ENCODE measurements around the gene DUSP7. TPM values are rescaled to one million over a fixed set of nuclear protein-coding genes. Genes with fewer than 3 reads are reported as not detected.

The DUSP7 gene
- total RNA-seq, 1 experiment from 2014 or later = 40.9 TPM

DNA sequence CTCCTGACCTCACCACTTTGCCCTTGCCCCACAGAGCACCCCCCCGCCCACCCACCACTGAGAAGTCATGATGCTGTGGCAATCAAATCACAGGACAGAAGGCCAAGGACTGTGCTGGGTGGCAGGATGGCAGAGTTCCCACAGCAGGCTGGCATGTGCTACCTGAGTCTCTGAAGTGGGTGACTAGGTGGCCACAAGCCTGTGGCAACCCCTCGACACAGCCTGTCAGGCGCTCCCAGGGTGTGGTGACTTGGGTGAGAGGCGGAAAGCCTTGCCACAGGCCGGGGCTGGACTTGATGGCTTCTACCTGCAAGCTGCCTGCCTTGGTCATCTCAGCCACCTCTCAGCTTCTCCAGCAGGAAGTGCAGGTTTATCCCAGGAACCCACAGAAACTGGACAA is 15.6 kb upstream of the DUSP7 start:
- Histone ChIP-seq H2AFZ (ENCODE audit: low read length) (no peak overlapping the region), H3K36me3 (ENCODE audit: low read depth, low read length) (no peaks in the 10 kb centered on the region; the same call in 1 of the 2 replicates), H3K4me3 (ENCODE audit: low read length) (no peak overlapping the region), H3K4me1 (ENCODE audit: insufficient read depth, low read length) (no peaks in the 10 kb centered on the region), H3F3A (ENCODE audit: low read length, unreplicated experiment) (no peaks in the 10 kb centered on the region), H3K27me3 (ENCODE audit: low read length) (no peaks in the 10 kb centered on the region), H3K9me3 (ENCODE audit: low read length) (no peaks in the 10 kb centered on the region), H3K9me2 (replicated peaks; ENCODE audit: low read length) (no peaks in the 10 kb centered on the region), H4K20me1 (ENCODE audit: low read length) (no peaks in the 10 kb centered on the region), H3K27ac (ENCODE audit: low read length) (no peak overlapping the region), H3K9ac (ENCODE audit: low read length) (no peak overlapping the region), H3K79me2 (ENCODE audit: low read length) (no peaks in the 10 kb centered on the region), H3K4me2 (ENCODE audit: low read length) (no peak overlapping the region)
- no TSS peak for BruUV-seq (replicated peaks)
- ATAC-seq = no peak
- no peak for DNase-seq
- intact Hi-C loops (cut with micrococcal nuclease) = no loop called here
- ChIA-PET POLR2A (ENCODE audit: unreplicated experiment) (no interaction called here), CTCF (no interaction called here)
- TF ChIP-seq EZH2phosphoT487 (IDR thresholded peaks at IDR 0.05; ENCODE audit: borderline replicate concordance, low read length) = no peak
- no peak for TF ChIP-seq CTCF (conservative IDR thresholded peaks at IDR 0.05; ENCODE audit: low read depth, low read length)
- TF ChIP-seq EZH2 (IDR thresholded peaks at IDR 0.05; ENCODE audit: low read length, unreplicated experiment) = no peak

DNA sequence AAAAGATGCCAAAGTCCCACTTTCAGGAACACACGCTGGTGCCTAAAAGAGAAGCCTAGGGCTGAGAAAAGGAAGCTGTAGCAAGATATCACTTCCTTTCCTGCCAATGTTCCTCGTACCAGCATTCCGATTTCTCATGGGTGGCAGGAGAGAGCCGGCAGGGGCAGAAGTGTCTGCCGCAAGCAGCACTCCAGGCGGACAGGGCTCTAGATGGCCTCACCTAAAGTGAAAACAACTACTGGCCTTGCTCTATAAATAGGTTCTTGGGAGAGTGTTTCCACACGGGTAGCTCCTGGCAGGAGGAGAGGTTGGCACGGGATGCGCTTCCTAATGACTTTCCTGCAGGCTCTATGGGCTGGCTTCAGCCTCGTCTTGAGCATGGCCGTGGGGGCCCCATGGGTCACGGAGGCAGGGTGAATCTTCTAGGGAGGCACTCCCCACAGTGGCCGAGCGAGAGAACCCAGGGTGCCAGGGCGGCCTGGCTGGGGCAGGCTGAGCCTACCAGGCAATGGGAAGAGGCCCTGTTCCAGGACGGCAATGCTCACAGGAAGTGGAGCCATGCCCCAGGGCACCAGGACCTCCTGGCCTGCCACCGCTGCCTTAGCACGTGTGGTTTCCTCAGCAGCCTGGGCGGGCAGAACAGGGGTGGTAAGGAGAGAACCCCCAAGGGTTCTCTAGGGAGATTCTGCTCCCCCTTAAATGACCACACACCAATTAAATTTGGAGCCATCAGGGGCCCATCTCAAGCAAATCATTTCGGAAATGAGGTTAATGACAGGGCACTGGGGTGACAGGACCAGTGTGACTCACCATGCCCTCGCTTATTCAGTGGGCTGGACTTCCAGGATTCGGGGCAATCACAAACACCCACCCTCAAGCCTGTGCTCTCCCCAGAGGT is 14.6 kb upstream of the DUSP7 start:
- Histone ChIP-seq H3K27me3 (ENCODE audit: low read length) (no peaks in the 10 kb centered on the region), H3K9me3 (ENCODE audit: low read length) (no peaks in the 10 kb centered on the region), H3K4me2 (ENCODE audit: low read length) (no peak overlapping the region), H3K4me1 (ENCODE audit: insufficient read depth, low read length) (no peaks in the 10 kb centered on the region), H3F3A (ENCODE audit: low read length, unreplicated experiment) (no peaks in the 10 kb centered on the region), H3K4me3 (ENCODE audit: low read length) (no peak overlapping the region), H3K27ac (ENCODE audit: low read length) (no peak overlapping the region), H4K20me1 (ENCODE audit: low read length) (no peaks in the 10 kb centered on the region), H3K79me2 (ENCODE audit: low read length) (no peaks in the 10 kb centered on the region), H2AFZ (ENCODE audit: low read length) (no peak overlapping the region), H3K9me2 (replicated peaks; ENCODE audit: low read length) (no peaks in the 10 kb centered on the region), H3K9ac (ENCODE audit: low read length) (no peak overlapping the region), H3K36me3 (ENCODE audit: low read depth, low read length) (no peaks in the 10 kb centered on the region; the same call in 1 of the 2 replicates)
- intact Hi-C loops (cut with micrococcal nuclease) = no loop called here
- ChIA-PET POLR2A (ENCODE audit: unreplicated experiment) (no interaction called here), CTCF (no interaction called here)
- ATAC-seq = no peak
- TF ChIP-seq EZH2phosphoT487 (IDR thresholded peaks at IDR 0.05; ENCODE audit: borderline replicate concordance, low read length) (no peak), EZH2 (IDR thresholded peaks at IDR 0.05; ENCODE audit: low read length, unreplicated experiment) (no peak), CTCF (conservative IDR thresholded peaks at IDR 0.05; ENCODE audit: low read depth, low read length) (no peak)
- DNase-seq = no peak
- no TSS peak for BruUV-seq (replicated peaks)

DNA sequence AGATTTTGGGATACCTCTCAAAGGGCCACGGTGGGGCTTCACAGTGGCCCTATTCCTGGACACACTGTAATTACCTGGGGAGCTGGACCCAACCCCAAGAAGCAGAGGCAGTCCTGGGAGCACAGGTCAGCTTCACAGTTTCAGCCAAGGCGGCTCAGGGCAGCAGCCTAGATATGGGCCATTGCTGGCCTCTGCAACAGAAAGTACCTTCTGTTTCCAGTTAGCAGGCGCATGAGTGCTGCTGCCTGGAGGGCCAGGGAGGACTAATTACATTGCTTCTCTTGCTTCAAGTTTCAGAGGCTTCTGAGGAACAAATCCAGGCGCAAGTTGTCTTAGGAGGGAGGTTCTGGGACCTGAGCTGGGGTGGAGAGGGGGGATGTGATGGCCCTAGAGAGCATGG is 13.5 kb upstream of the DUSP7 start:
- no peaks in the 10 kb centered on the region for H3K79me2 ChIP-seq (ENCODE audit: low read length)
- no peaks in the 10 kb centered on the region for H3F3A ChIP-seq (ENCODE audit: low read length, unreplicated experiment)
- no peak for TF ChIP-seq EZH2phosphoT487 (IDR thresholded peaks at IDR 0.05; ENCODE audit: borderline replicate concordance, low read length)
- BruUV-seq (replicated peaks) = no TSS peak
- H3K4me1 ChIP-seq (ENCODE audit: insufficient read depth, low read length) = no peaks in the 10 kb centered on the region
- ChIA-PET POLR2A (ENCODE audit: unreplicated experiment) (no interaction called here), CTCF (no interaction called here)
- intact Hi-C loops (cut with micrococcal nuclease) = no loop called here
- no peak overlapping the region for H2AFZ ChIP-seq (ENCODE audit: low read length)
- H3K4me3 ChIP-seq (ENCODE audit: low read length) = no peak overlapping the region
- no peaks in the 10 kb centered on the region for H4K20me1 ChIP-seq (ENCODE audit: low read length)
- H3K4me2 ChIP-seq (ENCODE audit: low read length) = no peak overlapping the region
- no peaks in the 10 kb centered on the region; the same call in 1 of the 2 replicates for H3K36me3 ChIP-seq (ENCODE audit: low read depth, low read length)
- H3K9me2 ChIP-seq (replicated peaks; ENCODE audit: low read length) = no peaks in the 10 kb centered on the region
- no peak overlapping the region for H3K9ac ChIP-seq (ENCODE audit: low read length)
- no peak for DNase-seq
- no peak for ATAC-seq
- no peaks in the 10 kb centered on the region for H3K27me3 ChIP-seq (ENCODE audit: low read length)
- no peaks in the 10 kb centered on the region for H3K9me3 ChIP-seq (ENCODE audit: low read length)
- no peak overlapping the region for H3K27ac ChIP-seq (ENCODE audit: low read length)
